Stimulated activated CD8-positive, alpha-beta memory T cell treated with anti-CD3 and anti-CD28 coated beads, Interleukin-4, amount 100 ng/mL, for 1 hour (primary cell): ENCODE data around the gene ABCA8.
"Not testable (repeated sequence)": the region's sequence is repeated elsewhere in the genome, so short reads cannot be mapped to it uniquely, and the experiment has no call there.

Experiments
- DNase-seq, 2 donors: peaks; one replicate each; pipeline ENCODE4 v3.0.0-alpha.2; 2020; ENCODE audit warnings: low read depth in 2 of 2, low spot score in 1 of 2

Gene ABCA8

GRCh38 chr17:68943812-68944182 is 11.4 kb downstream of the ABCA8 start:
- DNase-seq = not testable (repeated sequence)

- no peak for DNase-seq
Observed at GRCh38 chr17:68943123-68943811, 11.9 kb downstream of the ABCA8 start.

GRCh38 chr17:68942389-68942788 is 12.8 kb downstream of the ABCA8 start:
- DNase-seq = no peak

GRCh38 chr17:68941761-68942160 is 13.4 kb downstream of the ABCA8 start:
- DNase-seq = no peak

- no peak for DNase-seq
Observed at GRCh38 chr17:68939195-68939594, 16.0 kb downstream of the ABCA8 start.

- DNase-seq = no peak
Observed at GRCh38 chr17:68937890-68938514, 17.2 kb downstream of the ABCA8 start.

GRCh38 chr17:68927516-68927915 is 27.7 kb downstream of the ABCA8 start:
- DNase-seq = no peak

GRCh38 chr17:68924793-68925720 is 30.1 kb downstream of the ABCA8 start:
- DNase-seq = no peak

GRCh38 chr17:68910789-68911431 is 44.3 kb downstream of the ABCA8 start:
- no peak for DNase-seq

GRCh38 chr17:68910251-68910705 is 44.9 kb downstream of the ABCA8 start:
- no peak for DNase-seq

GRCh38 chr17:68909066-68909465 is 46.1 kb downstream of the ABCA8 start:
- no peak for DNase-seq

- DNase-seq = no peak
Observed at GRCh38 chr17:68908045-68908444, 47.1 kb downstream of the ABCA8 start.

GRCh38 chr17:68906638-68907037 is 48.6 kb downstream of the ABCA8 start:
- DNase-seq = no peak

GRCh38 chr17:68903286-68903685 is 51.9 kb downstream of the ABCA8 start:
- no peak for DNase-seq

GRCh38 chr17:68897557-68897956 is 57.6 kb downstream of the ABCA8 start:
- no peak for DNase-seq

GRCh38 chr17:68892658-68893057 is 62.5 kb downstream of the ABCA8 start:
- no peak for DNase-seq

GRCh38 chr17:68892193-68892592 is 63.0 kb downstream of the ABCA8 start:
- no peak for DNase-seq

GRCh38 chr17:68886401-68886800 is 68.8 kb downstream of the ABCA8 start:
- DNase-seq = no peak

- DNase-seq = no peak
Observed at GRCh38 chr17:68884888-68885287, 70.3 kb downstream of the ABCA8 start.

- no peak for DNase-seq
Observed at GRCh38 chr17:68878226-68878885, 76.8 kb downstream of the ABCA8 start.

- DNase-seq = no peak
Observed at GRCh38 chr17:68871447-68871846, 83.7 kb downstream of the ABCA8 start.
